Endothelial cell of umbilical vein (primary cell): ENCODE results near the gene HTT. TPM values are rescaled to one million over a fixed set of nuclear protein-coding genes. Genes with fewer than 3 reads are reported as not detected.

Experiments used
- BruUV-seq: library from RNA; stranded (reverse); fragments of 400-500 nt; replicated peaks from 2 replicates; lab custom pipeline; 2021; lab: Mats Ljungman, UMichigan
- CTCF ChIA-PET: fragments of 300-600, 350-600 bp; sonication (Branson Sonifier 250); formaldehyde crosslinking; loops from one replicate; lab custom pipeline; 2021; ENCODE audit warnings: antibody characterized with exemption, inconsistent platforms; lab: Charles Lee
- POLR2A ChIA-PET: fragments of 300-600, 350-600 bp; sonication (Branson Sonifier 250); formaldehyde crosslinking; loops from one replicate; lab custom pipeline; 2021; ENCODE audit warnings: antibody characterized with exemption, inconsistent platforms; lab: Charles Lee
- DNase-seq: peaks from one replicate; pipeline ENCODE4 v3.0.0-alpha.2; 2011; ENCODE audit warnings: low read depth, low spot score
- FAIRE-seq: peaks from 2 replicates; lab custom pipeline; 2011; peaks lifted over from hg19 to GRCh38; lab: Jason Lieb, UNC
- H2AFZ ChIP-seq: 2 replicates; pipeline ENCODE4 v1.6.0; 2012; ENCODE audit warnings: low read depth, low read length, control low read depth, inconsistent platforms
- H3K27ac ChIP-seq: 2 replicates; pipeline ENCODE4 v1.5.1; 2011; ENCODE audit warnings: low read depth, mild to moderate bottlenecking, control low read depth, low read length, moderate library complexity; ENCODE audit not compliant: insufficient read depth
- H3K27me3 ChIP-seq, 2 experiments: 2 replicates each; pipeline versions ENCODE4 v1.6.0 to v1.6.1; 2011; ENCODE audit warnings: low read length in 2 of 2, mixed read lengths in 1 of 2; ENCODE audit not compliant: control insufficient read depth in 2 of 2, insufficient read depth in 2 of 2
- H3K36me3 ChIP-seq, 2 experiments: 2 replicates in 1 of 2; 3 replicates in 1 of 2; pipeline ENCODE4 v1.5.1; 2011; ENCODE audit warnings: low read length in 2 of 2, mild to moderate bottlenecking in 1 of 2, moderate library complexity in 1 of 2; ENCODE audit not compliant: control insufficient read depth in 2 of 2, insufficient read depth in 2 of 2; ENCODE audit errors: extremely low read depth in 1 of 2
- H3K4me1 ChIP-seq: 3 replicates; pipeline ENCODE4 v1.5.1; 2011; ENCODE audit warnings: mild to moderate bottlenecking, low read length; ENCODE audit not compliant: control insufficient read depth, insufficient read depth; ENCODE audit errors: extremely low read depth
- H3K4me2 ChIP-seq: 2 replicates; pipeline ENCODE4 v1.6.1; 2011; ENCODE audit warnings: low read length, control low read depth, mixed read lengths; ENCODE audit not compliant: insufficient read depth
- H3K4me3 ChIP-seq, 3 experiments: fragments of 200-600 bp in 1 of 3; sonication (generic), shearing (Covaris generic) in 1 of 3; replicated peaks in 1 of 3; 2 replicates each; pipeline ENCODE4 v1.5.1; 2011 to 2016; ENCODE audit warnings: control low read depth in 3 of 3, low read length in 3 of 3, mild to moderate bottlenecking in 2 of 3, inconsistent platforms in 1 of 3, low read depth in 1 of 3, moderate library complexity in 1 of 3; ENCODE audit not compliant: insufficient read depth in 1 of 3
- H3K79me2 ChIP-seq: 2 replicates; pipeline ENCODE4 v1.6.0; 2012; ENCODE audit warnings: low read length, inconsistent platforms; ENCODE audit not compliant: control insufficient read depth, insufficient read depth
- H3K9ac ChIP-seq: replicated peaks from 2 replicates; pipeline ENCODE3; 2011; ENCODE audit warnings: low read length, control low read depth; ENCODE audit not compliant: insufficient read depth; ENCODE audit errors: extremely low read depth
- H3K9me1 ChIP-seq: replicated peaks from 3 replicates; pipeline ENCODE4 v1.6.0; 2011; ENCODE audit warnings: mild to moderate bottlenecking, low read length; ENCODE audit not compliant: control insufficient read depth, insufficient read depth; ENCODE audit errors: extremely low read depth
- H3K9me3 ChIP-seq: replicated peaks from 2 replicates; pipeline ENCODE4 v1.5.1; 2012; ENCODE audit warnings: low read length, inconsistent platforms; ENCODE audit not compliant: control insufficient read depth, insufficient read depth
- H4K20me1 ChIP-seq: replicated peaks from 2 replicates; pipeline ENCODE3; 2011; ENCODE audit warnings: mild to moderate bottlenecking, low read length; ENCODE audit not compliant: control insufficient read depth, insufficient read depth; ENCODE audit errors: extremely low read depth
- CTCF ChIP-seq, 2 donors: IDR thresholded peaks; 1 replicate in 1 of 2; 2 replicates in 1 of 2; pipeline ENCODE4 v1.5.1; 2011; ENCODE audit warnings: low read length in 2 of 2, mild to moderate bottlenecking in 2 of 2, moderate library complexity in 2 of 2, control low read depth in 1 of 2, inconsistent platforms in 1 of 2, low read depth in 1 of 2; ENCODE audit not compliant: insufficient read depth in 1 of 2; ENCODE audit errors: extremely low read depth in 1 of 2
- EZH2 ChIP-seq: IDR thresholded peaks from 2 replicates; pipeline ENCODE4 v1.6.1; 2012; ENCODE audit warnings: borderline replicate concordance, low read depth, mild to moderate bottlenecking, moderate library complexity, low read length, inconsistent platforms; ENCODE audit not compliant: severe bottlenecking
- FOS ChIP-seq: IDR thresholded peaks from 2 replicates; pipeline ENCODE4 v1.6.1; 2011; ENCODE audit warnings: mild to moderate bottlenecking, low read length, moderate library complexity, borderline replicate concordance; ENCODE audit not compliant: insufficient read depth
- GATA2 ChIP-seq: IDR thresholded peaks from 2 replicates; pipeline ENCODE4 v1.7.0; 2011; ENCODE audit warnings: low read depth, mild to moderate bottlenecking, moderate library complexity, mixed read lengths, low read length; ENCODE audit not compliant: insufficient read length, insufficient read depth
- JUN ChIP-seq: IDR thresholded peaks from 2 replicates; pipeline ENCODE4 v1.6.1; 2011; ENCODE audit warnings: borderline replicate concordance, low read depth; ENCODE audit not compliant: insufficient read length, insufficient read depth
- MYC ChIP-seq: IDR thresholded peaks from one replicate; pipeline ENCODE4 v1.6.1; 2011; ENCODE audit warnings: mild to moderate bottlenecking, low read depth, low read length
- POLR2A ChIP-seq: IDR thresholded peaks from 2 replicates; pipeline ENCODE4 v1.6.1; 2012; ENCODE audit warnings: low read depth, mild to moderate bottlenecking, control low read depth, low read length
- POLR2AphosphoS5 ChIP-seq: IDR thresholded peaks from 2 replicates; pipeline ENCODE4 v1.6.1; 2012; ENCODE audit warnings: low read depth, mild to moderate bottlenecking, control low read depth, low read length, moderate library complexity; ENCODE audit not compliant: insufficient read depth
- dilution Hi-C: fragments of 300-500 bp; cut with MboI; formaldehyde crosslinking; loops from one replicate; pipeline ENCODE4 v1.15.0; 2019; ENCODE audit warnings: low sequenced_read_pairs; ENCODE audit not compliant: extremely low pct_ligation_motif_present
- intact Hi-C: fragments of 100-400 bp; cut with micrococcal nuclease; formaldehyde crosslinking; loops from one replicate; pipeline ENCODE4 v1.10.0; 2022
- polyA plus RNA-seq, 4 experiments: library from polyadenylated mRNA; depleted of rRNA in 3 of 4; stranded (reverse) in 3 of 4; unstranded in 1 of 4; fragments of >200 nt; gene quantifications; 2 replicates each; pipeline versions ENCODE4 v1.2.1 to v1.2.3, GENCODE V29; 2011 to 2012; ENCODE audit warnings: missing spikeins in 1 of 4
- total RNA-seq: library from RNA; stranded (reverse); gene quantifications from 2 replicates; pipeline ENCODE4 v1.2.3, GENCODE V29; 2021
- TF ChIP-seq, protein P1 (sequence below): IDR thresholded peaks from 2 replicates; pipeline ENCODE4 v1.6.1; 2011; ENCODE audit not compliant: insufficient read depth, insufficient read length

The HTT gene
- total and polyA plus RNA-seq, 2 donors (not counting 3 experiments of a cell fraction or from before 2014, with no cell fraction given): 15.7 to 61.2 TPM

DNA sequence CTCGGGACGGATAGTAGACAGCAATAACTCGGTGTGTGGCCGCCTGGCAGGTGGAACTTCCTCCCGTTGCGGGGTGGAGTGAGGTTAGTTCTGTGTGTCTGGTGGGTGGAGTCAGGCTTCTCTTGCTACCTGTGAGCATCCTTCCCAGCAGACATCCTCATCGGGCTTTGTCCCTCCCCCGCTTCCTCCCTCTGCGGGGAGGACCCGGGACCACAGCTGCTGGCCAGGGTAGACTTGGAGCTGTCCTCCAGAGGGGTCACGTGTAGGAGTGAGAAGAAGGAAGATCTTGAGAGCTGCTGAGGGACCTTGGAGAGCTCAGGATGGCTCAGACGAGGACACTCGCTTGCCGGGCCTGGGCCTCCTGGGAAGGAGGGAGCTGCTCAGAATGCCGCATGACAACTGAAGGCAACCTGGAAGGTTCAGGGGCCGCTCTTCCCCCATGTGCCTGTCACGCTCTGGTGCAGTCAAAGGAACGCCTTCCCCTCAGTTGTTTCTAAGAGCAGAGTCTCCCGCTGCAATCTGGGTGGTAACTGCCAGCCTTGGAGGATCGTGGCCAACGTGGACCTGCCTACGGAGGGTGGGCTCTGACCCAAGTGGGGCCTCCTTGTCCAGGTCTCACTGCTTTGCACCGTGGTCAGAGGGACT, 168.8 kb downstream of the HTT start:
- H3K9me1 ChIP-seq: no peaks in the 10 kb centered on the region
- CTCF ChIA-PET: interaction anchor here (1.2 kb wide), 1 partner anchor 209 kb away, joined by 3 read pairs; no protein-coding TSS in a partner anchor
- no peaks in the 10 kb centered on the region for H3K4me1 ChIP-seq
- POLR2A ChIA-PET: no interaction called here
- BruUV-seq: no TSS peak
- no peaks in the 10 kb centered on the region for H4K20me1 ChIP-seq
- no peak overlapping the region for H3K9ac ChIP-seq
- dilution Hi-C loops: no loop called here
- no peak overlapping the region for H3K27ac ChIP-seq
- FAIRE-seq (no peak), DNase-seq (no peak)
- H3K9me3 ChIP-seq: no peaks in the 10 kb centered on the region
- no peak overlapping the region for H3K4me3 ChIP-seq
- TF ChIP-seq, protein P1, sequence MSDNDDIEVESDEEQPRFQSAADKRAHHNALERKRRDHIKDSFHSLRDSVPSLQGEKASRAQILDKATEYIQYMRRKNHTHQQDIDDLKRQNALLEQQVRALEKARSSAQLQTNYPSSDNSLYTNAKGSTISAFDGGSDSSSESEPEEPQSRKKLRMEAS: no peak
- no peak for TF ChIP-seq JUN
- TF ChIP-seq POLR2A: no peak
- TF ChIP-seq POLR2AphosphoS5: no peak
- no peak for TF ChIP-seq MYC
- TF ChIP-seq GATA2: no peak
- TF ChIP-seq CTCF (IDR thresholded peaks at IDR 0.05; ENCODE audit: extremely low read depth in 1 of 2, insufficient read depth in 1 of 2, low read depth in 1 of 2, low read length in 2 of 2): no peak
- no peak for TF ChIP-seq FOS
- TF ChIP-seq EZH2: no peak
- H3K36me3 ChIP-seq: peaks cover 2 to 15% of the 10 kb centered on the region in 2 experiments
- no peak overlapping the region for H3K4me2 ChIP-seq
- H3K27me3 ChIP-seq: no peaks in the 10 kb centered on the region
- intact Hi-C loops: loop anchor here (10.0 kb wide), 1 partner anchor 182 kb away; no protein-coding TSS in a partner anchor
- no peak overlapping the region for H2AFZ ChIP-seq
- no peaks in the 10 kb centered on the region for H3K79me2 ChIP-seq
